HG02798 (cell line): ENCODE measurements around the gene APBB2.

ENCODE experiments used
- ATAC-seq: cut with Tn5 transposase; IDR thresholded peaks from one replicate; pipeline ENCODE4 v1.9.1; 2021; ENCODE audit warnings: mild to moderate bottlenecking; ENCODE audit not compliant: unreplicated experiment, poor library complexity

APBB2 gene

GRCh38 chr4:41196633-41197332 is 17.6 kb downstream of the APBB2 start:
- ATAC-seq = no peak

GRCh38 chr4:41192136-41192535 is 22.2 kb downstream of the APBB2 start:
- no peak for ATAC-seq

GRCh38 chr4:41189666-41190065 is 24.7 kb downstream of the APBB2 start:
- peak; percentile 14 for ATAC-seq

- ATAC-seq = peak; percentile 57
Measured at GRCh38 chr4:41189076-41189475, 25.3 kb downstream of the APBB2 start.

- ATAC-seq = no peak
Measured at GRCh38 chr4:41185614-41186592, 28.4 kb downstream of the APBB2 start.

GRCh38 chr4:41184009-41184408 is 30.3 kb downstream of the APBB2 start:
- no peak for ATAC-seq

- no peak for ATAC-seq
Measured at GRCh38 chr4:41183021-41183553, 31.3 kb downstream of the APBB2 start.

GRCh38 chr4:41181037-41181436 is 33.3 kb downstream of the APBB2 start:
- ATAC-seq = no peak

GRCh38 chr4:41179498-41180195 is 34.7 kb downstream of the APBB2 start:
- ATAC-seq = no peak

- ATAC-seq = no peak
Measured at GRCh38 chr4:41178372-41179370, 35.7 kb downstream of the APBB2 start.

GRCh38 chr4:41177016-41177415 is 37.3 kb downstream of the APBB2 start:
- peak; percentile 51 for ATAC-seq

GRCh38 chr4:41176340-41176739 is 38.0 kb downstream of the APBB2 start:
- ATAC-seq = no peak

- no peak for ATAC-seq
Measured at GRCh38 chr4:41175794-41176193, 38.5 kb downstream of the APBB2 start.

GRCh38 chr4:41174444-41174843 is 39.9 kb downstream of the APBB2 start:
- ATAC-seq = no peak

- no peak for ATAC-seq
Measured at GRCh38 chr4:41172786-41173185, 41.6 kb downstream of the APBB2 start.

- no peak for ATAC-seq
Measured at GRCh38 chr4:41169256-41169800, 45.0 kb downstream of the APBB2 start.

GRCh38 chr4:41167191-41167590 is 47.2 kb downstream of the APBB2 start:
- ATAC-seq = no peak

GRCh38 chr4:41164405-41164804 is 49.9 kb downstream of the APBB2 start:
- ATAC-seq = no peak

GRCh38 chr4:41161355-41161754 is 53.0 kb downstream of the APBB2 start:
- ATAC-seq = no peak
